GM12878 (cell line): ENCODE results near the gene MRPL49. TPM values are rescaled to one million over a fixed set of nuclear protein-coding genes. Genes with fewer than 3 reads are reported as not detected.
A peak's percentile ranks its signal among the peaks of the same experiment; 100 is the strongest.

Experiments
- ASH2L ChIP-seq: fragments of 300-600, 200-600 bp; sonication (generic); IDR thresholded peaks from 2 replicates; pipeline ENCODE4 v1.6.1; 2017; ENCODE audit warnings: low read depth, mild to moderate bottlenecking, borderline replicate concordance
- ATF7 ChIP-seq: fragments of 450-650 bp; IDR thresholded peaks from 2 replicates; pipeline ENCODE4 v1.6.1; 2016; ENCODE audit warnings: low read depth, mild to moderate bottlenecking
- BRCA1 ChIP-seq: IDR thresholded peaks from 2 replicates; pipeline ENCODE4 v1.6.1; 2011; ENCODE audit warnings: low read depth, low read length, improper control_type of control experiment
- CREB1 ChIP-seq: IDR thresholded peaks from 2 replicates; pipeline ENCODE4 v1.6.1; 2012; ENCODE audit warnings: low read depth, mild to moderate bottlenecking, inconsistent platforms
- DPF2 ChIP-seq: fragments of 450-650 bp; IDR thresholded peaks from 2 replicates; pipeline ENCODE4 v1.6.1; 2017; ENCODE audit warnings: mild to moderate bottlenecking
- FOXM1 ChIP-seq: IDR thresholded peaks from 2 replicates; pipeline ENCODE4 v1.6.1; 2012; ENCODE audit warnings: low read depth, mild to moderate bottlenecking, inconsistent platforms, low read length, moderate library complexity
- GATAD2B ChIP-seq: fragments of 450-650 bp; conservative IDR thresholded peaks from 2 replicates; pipeline ENCODE4 v1.6.1; 2017; ENCODE audit warnings: low read depth, mild to moderate bottlenecking, moderate library complexity
- IKZF2 ChIP-seq, 2 experiments: fragments of 450-650 bp; IDR thresholded peaks; 2 replicates each; pipeline ENCODE4 v1.6.1; 2017; ENCODE audit warnings: mild to moderate bottlenecking in 2 of 2, moderate library complexity in 2 of 2
- IRF4 ChIP-seq: IDR thresholded peaks from 2 replicates; pipeline ENCODE4 v1.6.1; 2011; ENCODE audit warnings: low read depth, low read length
- JUNB ChIP-seq: IDR thresholded peaks from 2 replicates; pipeline ENCODE4 v1.6.1; 2016; ENCODE audit warnings: antibody characterized with exemption, mild to moderate bottlenecking
- MAX ChIP-seq: IDR thresholded peaks from 2 replicates; pipeline ENCODE4 v1.6.1; 2012; ENCODE audit warnings: low read depth, low read length, improper control_type of control experiment
- NFYA ChIP-seq: IDR thresholded peaks from 2 replicates; pipeline ENCODE4 v1.6.1; 2011; ENCODE audit warnings: low read depth, mild to moderate bottlenecking, low read length, improper control_type of control experiment, borderline replicate concordance
- RB1 ChIP-seq: fragments of 450-650 bp; formaldehyde crosslinking; IDR thresholded peaks from 2 replicates; pipeline ENCODE4 v1.6.1; 2017; ENCODE audit warnings: mild to moderate bottlenecking, borderline replicate concordance
- SKIL ChIP-seq: fragments of 450-650 bp; IDR thresholded peaks from 2 replicates; pipeline ENCODE4 v1.6.1; 2017; ENCODE audit warnings: mild to moderate bottlenecking, low read depth, inconsistent platforms; ENCODE audit not compliant: poor library complexity, severe bottlenecking
- SREBF1 ChIP-seq: IDR thresholded peaks from 2 replicates; pipeline ENCODE4 v1.6.1; 2012; ENCODE audit warnings: mild to moderate bottlenecking, low read length
- TAF1 ChIP-seq: IDR thresholded peaks from 2 replicates; pipeline ENCODE4 v1.6.1; 2011; ENCODE audit warnings: mild to moderate bottlenecking, low read depth, low read length, borderline replicate concordance
- TARDBP ChIP-seq: IDR thresholded peaks from 2 replicates; pipeline ENCODE4 v1.6.1; 2016; ENCODE audit warnings: borderline replicate concordance
- ZBTB40 ChIP-seq: fragments of 450-650 bp; IDR thresholded peaks from 2 replicates; pipeline ENCODE4 v1.6.1; 2016; ENCODE audit warnings: mild to moderate bottlenecking, moderate library complexity, borderline replicate concordance
- polyA plus RNA-seq, 11 experiments: library from polyadenylated mRNA; depleted of rRNA in 4 of 11; unstranded in 6 of 11; stranded (reverse) in 5 of 11; fragments of >200 nt; fragmentation: Nextera tagmentation in 4 of 11; fragmentation: Illumina TruSeq in 1 of 11; extraction: Ambion mirVana in 4 of 11; extraction: Trizol in 1 of 11; gene quantifications; 1 replicate in 1 of 11; 2 replicates in 10 of 11; pipeline versions ENCODE4 v1.2.1 to v1.2.3, GENCODE V29; 2011 to 2016; ENCODE audit warnings: inconsistent platforms in 2 of 11, missing spikeins in 2 of 11, low read depth in 1 of 11
- total RNA-seq, 4 experiments: library from RNA; depleted of rRNA in 3 of 4; stranded (reverse); fragments of >200 nt in 3 of 4; fragmentation: Illumina TruSeq in 1 of 4; extraction: Trizol in 1 of 4; gene quantifications; 2 replicates each; pipeline versions ENCODE4 v1.2.1 to v1.2.3, GENCODE V29; 2013 to 2021
- TF ChIP-seq, protein P1 (sequence below): fragments of 150-350 bp; IDR thresholded peaks from 2 replicates; pipeline ENCODE4 v1.6.1; 2014; ENCODE audit warnings: mild to moderate bottlenecking, low read depth, low read length

The MRPL49 gene
- total and polyA plus RNA-seq, 10 of the 15 experiments (the other 5 are each of a cell fraction or from before 2014, with no cell fraction given): 42.0 to 116 (median 71.7) TPM

- TF ChIP-seq SREBF1: peak; percentile 87
- TF ChIP-seq DPF2: peak; percentile 58; the same call in 1 of the 2 replicates
- peak; percentile 95 for TF ChIP-seq CREB1
- TF ChIP-seq ZBTB40: peak; percentile 98
- peak; percentile 35 for TF ChIP-seq SKIL
- no peak for TF ChIP-seq TARDBP
- peak; percentile 86 for TF ChIP-seq MAX
- no peak; the same call in 1 of the 2 replicates for TF ChIP-seq JUNB
- TF ChIP-seq NFYA: no peak
- no peak for TF ChIP-seq ASH2L
- TF ChIP-seq FOXM1: peak; percentile 56; the same call in 1 of the 2 replicates
- TF ChIP-seq ATF7: peak; percentile 93
- no peak for TF ChIP-seq IKZF2 (IDR thresholded peaks at IDR 0.05)
- TF ChIP-seq IRF4: 0 out of 2 replicates have a peak, but pooled peaks have one; percentile 40
- TF ChIP-seq, protein P1, sequence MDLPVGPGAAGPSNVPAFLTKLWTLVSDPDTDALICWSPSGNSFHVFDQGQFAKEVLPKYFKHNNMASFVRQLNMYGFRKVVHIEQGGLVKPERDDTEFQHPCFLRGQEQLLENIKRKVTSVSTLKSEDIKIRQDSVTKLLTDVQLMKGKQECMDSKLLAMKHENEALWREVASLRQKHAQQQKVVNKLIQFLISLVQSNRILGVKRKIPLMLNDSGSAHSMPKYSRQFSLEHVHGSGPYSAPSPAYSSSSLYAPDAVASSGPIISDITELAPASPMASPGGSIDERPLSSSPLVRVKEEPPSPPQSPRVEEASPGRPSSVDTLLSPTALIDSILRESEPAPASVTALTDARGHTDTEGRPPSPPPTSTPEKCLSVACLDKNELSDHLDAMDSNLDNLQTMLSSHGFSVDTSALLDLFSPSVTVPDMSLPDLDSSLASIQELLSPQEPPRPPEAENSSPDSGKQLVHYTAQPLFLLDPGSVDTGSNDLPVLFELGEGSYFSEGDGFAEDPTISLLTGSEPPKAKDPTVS: no peak
- 0 out of 2 replicates have a peak, but pooled peaks have one; percentile 43 for TF ChIP-seq TAF1
- TF ChIP-seq RB1: 0 out of 2 replicates have a peak, but pooled peaks have one; percentile 66
- TF ChIP-seq GATAD2B: peak; percentile 59
- TF ChIP-seq BRCA1: no peak
These were observed 4.7 kb upstream of the MRPL49 start, which contains the start of gene ZNHIT2 (continued) for GRCh38 chr11:65117206-65118096.
